Endothelial cell of umbilical vein (primary cell): ENCODE data around the gene TPP1. TPM values are rescaled to one million over a fixed set of nuclear protein-coding genes. Genes with fewer than 3 reads are reported as not detected.

Source experiments
- BruUV-seq: library from RNA; stranded (reverse); fragments of 400-500 nt; replicated peaks from 2 replicates; lab custom pipeline; 2021; lab: Mats Ljungman, UMichigan
- CTCF ChIA-PET: fragments of 300-600, 350-600 bp; sonication (Branson Sonifier 250); formaldehyde crosslinking; loops from one replicate; lab custom pipeline; 2021; ENCODE audit warnings: antibody characterized with exemption, inconsistent platforms; lab: Charles Lee
- POLR2A ChIA-PET: fragments of 300-600, 350-600 bp; sonication (Branson Sonifier 250); formaldehyde crosslinking; loops from one replicate; lab custom pipeline; 2021; ENCODE audit warnings: antibody characterized with exemption, inconsistent platforms; lab: Charles Lee
- DNase-seq: peaks from one replicate; pipeline ENCODE4 v3.0.0-alpha.2; 2011; ENCODE audit warnings: low read depth, low spot score
- FAIRE-seq: peaks from 2 replicates; lab custom pipeline; 2011; peaks lifted over from hg19 to GRCh38; lab: Jason Lieb, UNC
- H2AFZ ChIP-seq: 2 replicates; pipeline ENCODE4 v1.6.0; 2012; ENCODE audit warnings: low read depth, low read length, control low read depth, inconsistent platforms
- H3K27ac ChIP-seq: 2 replicates; pipeline ENCODE4 v1.5.1; 2011; ENCODE audit warnings: low read depth, mild to moderate bottlenecking, control low read depth, low read length, moderate library complexity; ENCODE audit not compliant: insufficient read depth
- H3K27me3 ChIP-seq, 2 experiments: 2 replicates each; pipeline versions ENCODE4 v1.6.0 to v1.6.1; 2011; ENCODE audit warnings: low read length in 2 of 2, mixed read lengths in 1 of 2; ENCODE audit not compliant: control insufficient read depth in 2 of 2, insufficient read depth in 2 of 2
- H3K36me3 ChIP-seq, 2 experiments: 2 replicates in 1 of 2; 3 replicates in 1 of 2; pipeline ENCODE4 v1.5.1; 2011; ENCODE audit warnings: low read length in 2 of 2, mild to moderate bottlenecking in 1 of 2, moderate library complexity in 1 of 2; ENCODE audit not compliant: control insufficient read depth in 2 of 2, insufficient read depth in 2 of 2; ENCODE audit errors: extremely low read depth in 1 of 2
- H3K4me1 ChIP-seq: 3 replicates; pipeline ENCODE4 v1.5.1; 2011; ENCODE audit warnings: mild to moderate bottlenecking, low read length; ENCODE audit not compliant: control insufficient read depth, insufficient read depth; ENCODE audit errors: extremely low read depth
- H3K4me2 ChIP-seq: 2 replicates; pipeline ENCODE4 v1.6.1; 2011; ENCODE audit warnings: low read length, control low read depth, mixed read lengths; ENCODE audit not compliant: insufficient read depth
- H3K4me3 ChIP-seq, 3 experiments: fragments of 200-600 bp in 1 of 3; sonication (generic), shearing (Covaris generic) in 1 of 3; replicated peaks in 1 of 3; 2 replicates each; pipeline ENCODE4 v1.5.1; 2011 to 2016; ENCODE audit warnings: control low read depth in 3 of 3, low read length in 3 of 3, mild to moderate bottlenecking in 2 of 3, inconsistent platforms in 1 of 3, low read depth in 1 of 3, moderate library complexity in 1 of 3; ENCODE audit not compliant: insufficient read depth in 1 of 3
- H3K79me2 ChIP-seq: 2 replicates; pipeline ENCODE4 v1.6.0; 2012; ENCODE audit warnings: low read length, inconsistent platforms; ENCODE audit not compliant: control insufficient read depth, insufficient read depth
- H3K9ac ChIP-seq: replicated peaks from 2 replicates; pipeline ENCODE3; 2011; ENCODE audit warnings: low read length, control low read depth; ENCODE audit not compliant: insufficient read depth; ENCODE audit errors: extremely low read depth
- H3K9me1 ChIP-seq: replicated peaks from 3 replicates; pipeline ENCODE4 v1.6.0; 2011; ENCODE audit warnings: mild to moderate bottlenecking, low read length; ENCODE audit not compliant: control insufficient read depth, insufficient read depth; ENCODE audit errors: extremely low read depth
- H3K9me3 ChIP-seq: replicated peaks from 2 replicates; pipeline ENCODE4 v1.5.1; 2012; ENCODE audit warnings: low read length, inconsistent platforms; ENCODE audit not compliant: control insufficient read depth, insufficient read depth
- H4K20me1 ChIP-seq: replicated peaks from 2 replicates; pipeline ENCODE3; 2011; ENCODE audit warnings: mild to moderate bottlenecking, low read length; ENCODE audit not compliant: control insufficient read depth, insufficient read depth; ENCODE audit errors: extremely low read depth
- CTCF ChIP-seq, 2 donors: IDR thresholded peaks; 1 replicate in 1 of 2; 2 replicates in 1 of 2; pipeline ENCODE4 v1.5.1; 2011; ENCODE audit warnings: low read length in 2 of 2, mild to moderate bottlenecking in 2 of 2, moderate library complexity in 2 of 2, control low read depth in 1 of 2, inconsistent platforms in 1 of 2, low read depth in 1 of 2; ENCODE audit not compliant: insufficient read depth in 1 of 2; ENCODE audit errors: extremely low read depth in 1 of 2
- EZH2 ChIP-seq: IDR thresholded peaks from 2 replicates; pipeline ENCODE4 v1.6.1; 2012; ENCODE audit warnings: borderline replicate concordance, low read depth, mild to moderate bottlenecking, moderate library complexity, low read length, inconsistent platforms; ENCODE audit not compliant: severe bottlenecking
- FOS ChIP-seq: IDR thresholded peaks from 2 replicates; pipeline ENCODE4 v1.6.1; 2011; ENCODE audit warnings: mild to moderate bottlenecking, low read length, moderate library complexity, borderline replicate concordance; ENCODE audit not compliant: insufficient read depth
- GATA2 ChIP-seq: IDR thresholded peaks from 2 replicates; pipeline ENCODE4 v1.7.0; 2011; ENCODE audit warnings: low read depth, mild to moderate bottlenecking, moderate library complexity, mixed read lengths, low read length; ENCODE audit not compliant: insufficient read length, insufficient read depth
- JUN ChIP-seq: IDR thresholded peaks from 2 replicates; pipeline ENCODE4 v1.6.1; 2011; ENCODE audit warnings: borderline replicate concordance, low read depth; ENCODE audit not compliant: insufficient read length, insufficient read depth
- MAX ChIP-seq: IDR thresholded peaks from 2 replicates; pipeline ENCODE4 v1.6.1; 2011; ENCODE audit not compliant: insufficient read depth, insufficient read length
- MYC ChIP-seq: IDR thresholded peaks from one replicate; pipeline ENCODE4 v1.6.1; 2011; ENCODE audit warnings: mild to moderate bottlenecking, low read depth, low read length
- POLR2A ChIP-seq: IDR thresholded peaks from 2 replicates; pipeline ENCODE4 v1.6.1; 2012; ENCODE audit warnings: low read depth, mild to moderate bottlenecking, control low read depth, low read length
- POLR2AphosphoS5 ChIP-seq: IDR thresholded peaks from 2 replicates; pipeline ENCODE4 v1.6.1; 2012; ENCODE audit warnings: low read depth, mild to moderate bottlenecking, control low read depth, low read length, moderate library complexity; ENCODE audit not compliant: insufficient read depth
- dilution Hi-C: fragments of 300-500 bp; cut with MboI; formaldehyde crosslinking; loops from one replicate; pipeline ENCODE4 v1.15.0; 2019; ENCODE audit warnings: low sequenced_read_pairs; ENCODE audit not compliant: extremely low pct_ligation_motif_present
- intact Hi-C: fragments of 100-400 bp; cut with micrococcal nuclease; formaldehyde crosslinking; loops from one replicate; pipeline ENCODE4 v1.10.0; 2022
- polyA plus RNA-seq, 4 experiments: library from polyadenylated mRNA; depleted of rRNA in 3 of 4; stranded (reverse) in 3 of 4; unstranded in 1 of 4; fragments of >200 nt; gene quantifications; 2 replicates each; pipeline versions ENCODE4 v1.2.1 to v1.2.3, GENCODE V29; 2011 to 2012; ENCODE audit warnings: missing spikeins in 1 of 4
- total RNA-seq: library from RNA; stranded (reverse); gene quantifications from 2 replicates; pipeline ENCODE4 v1.2.3, GENCODE V29; 2021

The TPP1 gene
- total and polyA plus RNA-seq, 2 donors (not counting 3 experiments of a cell fraction or from before 2014, with no cell fraction given): 124 to 224 TPM

- H3K36me3 ChIP-seq: peaks cover under 1 to 46% of the 10 kb centered on the region in 2 experiments
- POLR2A ChIA-PET: no interaction called here
- CTCF ChIA-PET: interaction anchor here (0.6 to 2.9 kb wide), 11 partner anchors 11 to 103 kb away, joined by 3 to 11 read pairs (median 3); partner anchors contain the start of gene TPP1
- H3K9ac ChIP-seq: no peak overlapping the region
- H3K4me3 ChIP-seq: no peak overlapping the region
- H3K27ac ChIP-seq: peak overlapping the region; percentile 9
- peaks cover 47% of the 10 kb centered on the region for H3K4me1 ChIP-seq
- H3K79me2 ChIP-seq: peaks cover 2% of the 10 kb centered on the region
- BruUV-seq: TSS peak; percentile 21
- intact Hi-C loops (loop anchor here (2.0 kb wide), 1 partner anchor 17 kb away; no protein-coding TSS in a partner anchor), dilution Hi-C loops (no loop called here)
- FAIRE-seq (peak; percentile 48), DNase-seq (no peak)
- no peak overlapping the region for H3K4me2 ChIP-seq
- H2AFZ ChIP-seq: no peak overlapping the region
- TF ChIP-seq POLR2AphosphoS5: no peak
- TF ChIP-seq CTCF (IDR thresholded peaks at IDR 0.05; ENCODE audit: extremely low read depth in 1 of 2, insufficient read depth in 1 of 2, low read depth in 1 of 2, low read length in 2 of 2): no peak
- TF ChIP-seq JUN: no peak
- TF ChIP-seq FOS: no peak
- no peak for TF ChIP-seq EZH2
- no peak for TF ChIP-seq POLR2A
- no peak for TF ChIP-seq MYC
- TF ChIP-seq GATA2: no peak
- TF ChIP-seq MAX: no peak
- H3K9me3 ChIP-seq: no peaks in the 10 kb centered on the region
- H3K9me1 ChIP-seq: no peaks in the 10 kb centered on the region
- H4K20me1 ChIP-seq: no peaks in the 10 kb centered on the region
- H3K27me3 ChIP-seq: no peaks in the 10 kb centered on the region
These were observed 14.5 kb upstream of the TPP1 start for GRCh38 chr11:6633422-6634408.
